Panc1 (cell line): ENCODE measurements around the gene NPEPL1.
"Not testable (repeated sequence)": the region's sequence is repeated elsewhere in the genome, so short reads cannot be mapped to it uniquely, and the experiment has no call there.

Experiments
- CTCF ChIP-seq: fragments of 450-650 bp; IDR thresholded peaks from 2 replicates; pipeline ENCODE4 v1.5.1; 2017; ENCODE audit warnings: mild to moderate bottlenecking
- POLR2AphosphoS5 ChIP-seq: IDR thresholded peaks from 2 replicates; pipeline ENCODE4 v1.6.1; 2012; ENCODE audit warnings: mild to moderate bottlenecking, low read depth, low read length, moderate library complexity

GRCh38 chr20:58750706-58751105 lies 58.1 kb downstream of the NPEPL1 start:
- TF ChIP-seq CTCF, POLR2AphosphoS5: not testable (repeated sequence)
